Activated T-cell treated with anti-CD3 and anti-CD28 coated beads, Interleukin-2, amount 50 U/mL, for 72 hours (primary cell): ENCODE data around the gene SERPINB2. TPM values are rescaled to one million over a fixed set of nuclear protein-coding genes. Genes with fewer than 3 reads are reported as not detected.

Source experiments
- ATAC-seq, 2 donors: fragments of 150-1000 bp; cut with Tn5 transposase; replicated peaks in 1 of 2; 2 replicates each; pipeline ENCODE4 v1.10.0; 2021; ENCODE audit warnings: moderate library complexity in 2 of 2, mild to moderate bottlenecking in 1 of 2
- DNase-seq, 2 donors: peaks; one replicate each; pipeline ENCODE4 v3.0.0; 2021 to 2022; ENCODE audit warnings: mixed read lengths in 1 of 2
- H3K27ac Mint-ChIP-seq: one replicate; pipeline ENCODE4 v1.8.0; 2022; ENCODE audit warnings: mild to moderate bottlenecking, moderate library complexity, mixed read lengths
- H3K27me3 Mint-ChIP-seq: one replicate; pipeline ENCODE4 v1.8.0; 2022; ENCODE audit warnings: low read depth, mixed read lengths
- H3K36me3 Mint-ChIP-seq, 2 donors: one replicate each; pipeline ENCODE4 v1.8.0; 2022; ENCODE audit warnings: mixed read lengths in 2 of 2, mild to moderate bottlenecking in 1 of 2; ENCODE audit not compliant: insufficient read depth in 2 of 2
- H3K4me1 Mint-ChIP-seq: one replicate; pipeline ENCODE4 v1.8.0; 2022; ENCODE audit warnings: low read depth, mixed read lengths
- H3K4me3 Mint-ChIP-seq, 2 donors: one replicate each; pipeline ENCODE4 v1.8.0; 2022; ENCODE audit warnings: mild to moderate bottlenecking in 2 of 2, mixed read lengths in 2 of 2, moderate library complexity in 2 of 2
- H3K9me3 Mint-ChIP-seq, 2 donors: one replicate each; pipeline ENCODE4 v1.8.0; 2022; ENCODE audit warnings: mixed read lengths in 2 of 2
- total RNA-seq, 2 donors: library from RNA; stranded (reverse); gene quantifications; one replicate each; pipeline ENCODE4 v1.2.3, GENCODE V29; 2022

The SERPINB2 gene
- not detected for total RNA-seq

GRCh38 chr18:63887424-63887823 lies at the start of gene SERPINB2:
TSS of gene SERPINB2 (plus strand) at chr18:63887705. CDS start at chr18:63891445, 3,740 bp downstream.
- Mint-ChIP-seq H3K4me1 (peaks cover 6% of the 10 kb centered on the region), H3K4me3 (no peak within 1 kb of the TSS), H3K9me3 (no peaks in the 10 kb centered on the region), H3K27ac (no peak within 1 kb of the TSS), H3K36me3 (no peaks in the 10 kb centered on the region), H3K27me3 (peaks cover 36% of the 10 kb centered on the region)
- ATAC-seq = peak; percentile 80 to 85
- DNase-seq = peak; percentile 19 to 26

- H3K4me3 Mint-ChIP-seq = no peak overlapping the region
- no peak overlapping the region for H3K27ac Mint-ChIP-seq
- H3K36me3 Mint-ChIP-seq = no peaks in the 10 kb centered on the region
- H3K4me1 Mint-ChIP-seq = no peaks in the 10 kb centered on the region
- H3K27me3 Mint-ChIP-seq = peaks cover 22% of the 10 kb centered on the region
- no peaks in the 10 kb centered on the region for H3K9me3 Mint-ChIP-seq
- DNase-seq (no peak), ATAC-seq (no peak)
Observed at GRCh38 chr18:63843008-63843407, 44.5 kb upstream of the SERPINB2 start.

GRCh38 chr18:63844254-63844653 lies 43.3 kb upstream of the SERPINB2 start:
- peak in 1 of 2 donors; percentile 43 for ATAC-seq
- no peak for DNase-seq
- peaks cover 22% of the 10 kb centered on the region for H3K27me3 Mint-ChIP-seq
- H3K27ac Mint-ChIP-seq = no peak overlapping the region
- no peaks in the 10 kb centered on the region for H3K9me3 Mint-ChIP-seq
- H3K4me3 Mint-ChIP-seq = no peak overlapping the region
- H3K4me1 Mint-ChIP-seq = no peaks in the 10 kb centered on the region
- no peaks in the 10 kb centered on the region for H3K36me3 Mint-ChIP-seq

GRCh38 chr18:63848159-63848558 lies 39.3 kb upstream of the SERPINB2 start:
- no peak overlapping the region for H3K4me3 Mint-ChIP-seq
- ATAC-seq (peak; percentile 45 to 50), DNase-seq (no peak)
- peaks cover 15% of the 10 kb centered on the region for H3K27me3 Mint-ChIP-seq
- no peaks in the 10 kb centered on the region for H3K36me3 Mint-ChIP-seq
- H3K9me3 Mint-ChIP-seq = no peaks in the 10 kb centered on the region
- H3K4me1 Mint-ChIP-seq = no peaks in the 10 kb centered on the region
- H3K27ac Mint-ChIP-seq = no peak overlapping the region

- Mint-ChIP-seq H3K9me3 (no peaks in the 10 kb centered on the region), H3K4me3 (no peak overlapping the region), H3K4me1 (no peaks in the 10 kb centered on the region), H3K27ac (no peak overlapping the region), H3K27me3 (peaks cover 14% of the 10 kb centered on the region), H3K36me3 (no peaks in the 10 kb centered on the region)
- DNase-seq (peak in 1 of 2 donors; percentile 6), ATAC-seq (peak in 1 of 2 donors; percentile 38)
Observed at GRCh38 chr18:63850020-63850419, 37.5 kb upstream of the SERPINB2 start.

GRCh38 chr18:63850636-63851035 lies 36.9 kb upstream of the SERPINB2 start:
- H3K27ac Mint-ChIP-seq = no peak overlapping the region
- H3K4me1 Mint-ChIP-seq = no peaks in the 10 kb centered on the region
- H3K27me3 Mint-ChIP-seq = peaks cover 8% of the 10 kb centered on the region
- no peaks in the 10 kb centered on the region for H3K36me3 Mint-ChIP-seq
- H3K4me3 Mint-ChIP-seq = no peak overlapping the region
- no peak for DNase-seq
- no peak for ATAC-seq
- no peaks in the 10 kb centered on the region for H3K9me3 Mint-ChIP-seq

- no peak overlapping the region for H3K4me3 Mint-ChIP-seq
- no peak overlapping the region for H3K27ac Mint-ChIP-seq
- DNase-seq = no peak
- no peak for ATAC-seq
- H3K27me3 Mint-ChIP-seq = no peaks in the 10 kb centered on the region
- no peaks in the 10 kb centered on the region for H3K4me1 Mint-ChIP-seq
- no peaks in the 10 kb centered on the region for H3K9me3 Mint-ChIP-seq
- peaks cover 0 to 2% of the 10 kb centered on the region in 2 donors for H3K36me3 Mint-ChIP-seq
Observed at GRCh38 chr18:63858456-63858855, 29.0 kb upstream of the SERPINB2 start.

- Mint-ChIP-seq H3K4me3 (no peak overlapping the region), H3K27me3 (no peaks in the 10 kb centered on the region), H3K9me3 (no peaks in the 10 kb centered on the region), H3K27ac (no peak overlapping the region), H3K36me3 (peaks cover 0 to 2% of the 10 kb centered on the region in 2 donors), H3K4me1 (no peaks in the 10 kb centered on the region)
- ATAC-seq = no peak
- no peak for DNase-seq
Observed at GRCh38 chr18:63859781-63860475, 27.6 kb upstream of the SERPINB2 start.

- Mint-ChIP-seq H3K27me3 (no peaks in the 10 kb centered on the region), H3K4me3 (no peak overlapping the region), H3K36me3 (peaks cover 0 to 2% of the 10 kb centered on the region in 2 donors), H3K4me1 (no peaks in the 10 kb centered on the region), H3K9me3 (no peaks in the 10 kb centered on the region), H3K27ac (no peak overlapping the region)
- DNase-seq (no peak), ATAC-seq (no peak)
Observed at GRCh38 chr18:63860531-63860930, 27.0 kb upstream of the SERPINB2 start.

- Mint-ChIP-seq H3K4me1 (no peaks in the 10 kb centered on the region), H3K27ac (no peak overlapping the region), H3K36me3 (no peaks in the 10 kb centered on the region), H3K27me3 (peaks cover 12% of the 10 kb centered on the region), H3K4me3 (no peak overlapping the region), H3K9me3 (no peaks in the 10 kb centered on the region)
- ATAC-seq = no peak
- no peak for DNase-seq
Observed at GRCh38 chr18:63867368-63868125, 20.0 kb upstream of the SERPINB2 start.

- Mint-ChIP-seq H3K36me3 (no peaks in the 10 kb centered on the region), H3K9me3 (no peaks in the 10 kb centered on the region), H3K4me3 (no peak overlapping the region), H3K27me3 (peaks cover 15% of the 10 kb centered on the region), H3K4me1 (no peaks in the 10 kb centered on the region), H3K27ac (no peak overlapping the region)
- DNase-seq = no peak
- no peak for ATAC-seq
Observed at GRCh38 chr18:63868546-63868945, 19.0 kb upstream of the SERPINB2 start.

- DNase-seq (no peak), ATAC-seq (no peak)
- no peak overlapping the region for H3K27ac Mint-ChIP-seq
Observed at GRCh38 chr18:63869374-63869773, 18.1 kb upstream of the SERPINB2 start.

GRCh38 chr18:63869851-63870250 lies 17.7 kb upstream of the SERPINB2 start:
- Mint-ChIP-seq H3K27me3 (peaks cover 15% of the 10 kb centered on the region), H3K27ac (no peak overlapping the region), H3K4me3 (no peak overlapping the region), H3K36me3 (no peaks in the 10 kb centered on the region), H3K4me1 (no peaks in the 10 kb centered on the region), H3K9me3 (no peaks in the 10 kb centered on the region)
- DNase-seq (no peak), ATAC-seq (peak in 1 of 2 donors; percentile 30)

More at GRCh38 chr18:63869374-63869773, 18.1 kb upstream of the SERPINB2 start:
- Mint-ChIP-seq H3K4me3 (no peak overlapping the region), H3K9me3 (no peaks in the 10 kb centered on the region), H3K4me1 (no peaks in the 10 kb centered on the region), H3K36me3 (no peaks in the 10 kb centered on the region), H3K27me3 (peaks cover 15% of the 10 kb centered on the region)
